HTERT RPE-1 (cell line): ENCODE data around the gene OR1J2.
"Not testable (repeated sequence)": the region's sequence is repeated elsewhere in the genome, so short reads cannot be mapped to it uniquely, and the experiment has no call there.

Experiments
- in situ Hi-C: fragments of 300-500 bp; cut with MboI; formaldehyde crosslinking; loops from 4 replicates; pipeline ENCODE4 v1.14.3; 2020; ENCODE audit warnings: low sequenced_read_pairs

Gene OR1J2

DNA sequence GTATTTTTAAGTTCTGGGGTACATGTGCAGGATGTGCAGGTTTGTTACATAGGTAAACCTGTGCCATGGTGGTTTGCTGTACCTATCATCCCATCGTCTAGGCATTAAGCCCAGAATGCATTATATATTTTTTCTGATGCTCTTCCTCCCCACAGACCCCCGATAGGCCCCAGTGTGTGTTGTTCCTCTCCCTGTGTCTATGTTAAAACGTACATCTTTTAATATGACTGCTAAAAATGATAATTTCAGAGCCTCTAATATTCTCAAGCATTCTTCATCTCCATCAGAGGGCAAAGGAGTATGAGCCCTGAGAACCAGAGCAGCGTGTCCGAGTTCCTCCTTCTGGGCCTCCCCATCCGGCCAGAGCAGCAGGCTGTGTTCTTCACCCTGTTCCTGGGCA is at the start of gene OR1J2:
Gene OR1J2, plus strand, starts transcription at position 301 of the 400 bp plus-strand sequence. Its CDS starts 0 bp downstream, at position 301.
- in situ Hi-C loops, result no loop called here

DNA sequence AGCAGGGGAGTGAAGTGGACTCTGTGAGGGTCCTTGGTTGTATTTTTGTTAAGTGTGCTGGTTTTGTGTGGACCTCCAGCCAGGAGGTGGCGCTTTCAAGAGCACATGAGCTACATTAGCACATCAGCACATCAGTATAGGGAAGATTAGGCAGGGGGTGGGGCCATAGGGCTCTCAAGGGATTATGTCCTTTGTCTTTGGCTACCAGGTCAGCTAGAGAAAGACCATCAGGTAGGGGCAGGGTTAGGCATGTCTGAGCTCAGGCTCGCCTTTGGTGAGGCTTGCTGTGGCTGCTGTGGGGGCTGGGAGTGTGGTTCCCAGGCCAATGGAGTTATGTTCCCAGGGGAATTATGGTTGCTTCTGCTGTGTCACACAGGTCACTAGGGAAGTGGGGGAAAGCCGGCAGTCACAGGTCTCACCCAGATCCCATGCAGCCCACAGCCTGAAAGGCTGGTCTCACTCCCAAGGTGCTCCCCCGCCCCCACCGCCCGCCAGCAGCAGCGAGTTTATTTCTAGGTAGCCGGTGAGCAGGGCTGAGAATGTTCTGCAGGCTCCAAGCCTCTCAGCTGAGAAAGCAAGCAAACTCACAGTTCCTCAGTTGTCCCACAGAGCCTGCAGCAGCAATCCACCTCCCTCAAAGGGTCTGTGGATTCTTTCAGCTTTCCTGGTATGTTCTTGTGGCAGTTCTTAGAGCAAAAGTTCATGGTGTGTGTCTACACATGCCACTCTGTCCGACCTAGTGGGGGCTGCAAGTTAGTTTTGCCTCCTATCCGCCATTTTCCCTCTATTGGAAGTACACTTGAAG is 46.6 kb upstream of the OR1J2 start:
- in situ Hi-C loops, result loop anchor here (25.0 kb wide), 1 partner anchor 348 kb away; the partner anchor contains the start of gene OR1K1

DNA sequence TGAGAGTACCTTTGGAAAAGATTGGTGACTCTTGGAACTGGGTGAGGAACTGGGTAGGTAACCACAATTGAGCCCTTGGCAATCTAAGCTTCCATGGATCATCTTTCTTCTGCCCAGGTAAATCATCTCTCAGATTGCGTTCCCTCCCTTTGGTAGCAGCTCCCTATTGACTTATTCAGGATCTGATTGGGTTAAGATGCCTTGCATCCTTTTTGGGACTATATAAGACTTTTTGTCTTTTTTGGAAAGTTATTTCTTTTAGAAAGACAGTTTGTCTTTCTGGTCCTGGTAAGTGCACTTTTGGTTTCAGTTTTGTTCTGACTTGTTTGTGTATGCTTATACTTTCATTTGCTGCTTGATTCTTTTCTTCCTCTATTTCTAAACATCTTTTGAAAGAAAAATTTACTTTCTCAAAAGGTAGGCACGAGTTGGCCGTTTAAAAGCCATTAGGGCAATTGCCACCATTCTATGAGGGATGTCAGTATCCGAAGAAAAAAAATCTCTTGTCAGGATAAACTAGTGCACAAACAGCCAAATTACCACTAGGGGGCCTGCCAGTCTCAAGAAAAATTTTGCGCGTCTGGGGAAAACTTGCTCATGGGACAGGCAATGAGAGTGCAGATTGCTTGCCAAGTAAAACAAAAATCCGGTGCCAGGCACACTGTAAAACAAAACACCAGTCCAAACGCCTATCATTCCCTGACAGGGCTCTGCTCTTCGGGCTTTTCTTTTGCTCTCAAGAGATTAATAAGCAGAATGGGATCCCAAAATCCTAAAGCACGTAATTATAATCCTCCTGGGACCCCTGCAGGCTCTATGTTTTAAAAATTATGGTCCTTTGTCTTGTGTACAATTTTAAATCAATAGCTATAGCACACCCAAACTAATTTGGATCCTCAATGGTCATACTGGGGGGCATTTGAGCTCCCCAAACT is 45.7 kb upstream of the OR1J2 start:
- in situ Hi-C loops, result loop anchor here (25.0 kb wide), 1 partner anchor 347 kb away; the partner anchor contains the start of gene OR1K1

DNA sequence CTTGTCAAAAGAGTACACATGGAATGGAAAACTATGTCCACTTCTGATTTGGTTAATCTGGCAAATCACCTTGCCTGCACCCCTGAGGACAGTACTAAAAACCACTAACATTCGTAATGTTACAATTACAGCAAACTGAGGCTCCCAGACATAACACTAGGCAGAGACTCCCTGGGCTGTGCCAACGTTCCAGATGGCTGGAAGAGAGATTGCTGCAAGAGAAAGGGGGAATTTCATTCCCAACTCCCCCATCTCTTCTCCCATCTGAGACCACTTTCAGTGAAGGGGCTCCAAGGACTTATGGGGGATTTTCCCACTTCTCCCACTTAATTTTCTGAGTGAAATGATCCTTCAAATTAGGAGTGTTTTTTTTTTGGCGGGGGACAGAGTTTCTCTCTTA is 44.1 kb upstream of the OR1J2 start:
- in situ Hi-C loops, result loop anchor here (25.0 kb wide), 1 partner anchor 346 kb away; the partner anchor contains the start of gene OR1K1

DNA sequence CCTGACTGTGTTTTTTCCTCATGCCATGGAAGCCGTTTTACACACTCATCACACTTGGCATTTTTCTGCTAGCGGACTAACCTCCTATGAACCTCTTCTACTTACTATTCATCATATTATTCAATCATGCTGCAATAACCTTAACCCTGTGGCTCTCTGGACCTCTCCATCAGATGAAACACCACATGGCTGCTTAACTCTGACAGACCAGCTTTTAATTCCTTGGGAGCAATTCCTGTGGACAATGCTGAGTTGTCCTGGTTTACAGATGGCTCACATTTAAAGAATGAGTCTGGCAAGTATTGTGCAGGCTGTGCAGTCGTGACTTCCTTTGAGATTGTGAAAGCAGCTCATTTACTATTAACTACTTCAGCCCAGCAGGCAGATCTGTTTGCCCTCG is 41.9 kb upstream of the OR1J2 start:
- in situ Hi-C loops, result loop anchor here (25.0 kb wide), 1 partner anchor 344 kb away; the partner anchor contains the start of gene OR1K1

- in situ Hi-C loops, result loop anchor here (25.0 kb wide), 1 partner anchor 338 kb away; the partner anchor contains the start of gene OR1K1
Measured at GRCh38 chr9:122474561-122474960, 36.0 kb upstream of the OR1J2 start.

- in situ Hi-C loops, result no loop called here
Measured at GRCh38 chr9:122475717-122476116, 34.9 kb upstream of the OR1J2 start.

DNA sequence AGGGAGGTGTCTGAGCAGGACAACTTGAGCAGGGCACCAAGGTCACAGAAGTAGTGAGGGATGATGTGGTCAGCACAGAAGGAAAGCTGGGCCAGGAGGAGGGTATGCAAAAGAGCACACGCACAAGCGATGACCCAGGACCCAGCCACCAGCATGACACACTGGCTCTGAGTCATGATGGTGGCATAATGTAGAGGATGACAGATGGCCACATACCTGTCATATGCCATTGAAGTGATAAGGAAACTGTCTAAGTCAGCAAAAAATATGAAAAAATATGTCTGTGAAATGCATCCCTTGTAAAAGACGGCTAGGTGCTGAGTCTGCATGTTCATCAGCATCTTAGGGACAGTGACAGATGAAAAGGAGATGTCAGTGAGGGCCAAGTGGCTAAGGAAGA is 33.3 kb upstream of the OR1J2 start:
- in situ Hi-C loops, result no loop called here

DNA sequence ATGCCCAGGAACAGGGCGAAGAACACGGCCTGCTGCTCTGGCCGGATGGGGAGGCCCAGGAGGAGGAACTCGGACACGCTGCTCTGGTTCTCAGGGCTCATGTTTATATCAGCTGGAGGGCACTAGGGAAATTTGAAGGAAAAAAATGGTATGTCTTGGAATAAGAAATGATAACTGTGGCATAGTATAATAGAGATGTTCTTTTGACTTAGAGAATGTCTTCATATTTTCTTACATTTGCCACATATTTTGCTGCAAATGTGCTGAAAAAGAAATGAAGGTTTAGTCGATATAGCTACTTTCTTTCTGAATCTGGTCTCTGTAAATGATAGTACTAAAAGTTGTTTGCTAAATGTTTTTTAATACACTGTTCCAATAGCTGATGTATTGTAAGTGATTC is 32.8 kb upstream of the OR1J2 start, which contains the start of gene OR1J1:
Gene OR1J1, minus strand, starts transcription at position 101 of the 400 bp plus-strand sequence. Its CDS starts 0 bp downstream, at position 101.
- in situ Hi-C loops, result no loop called here

DNA sequence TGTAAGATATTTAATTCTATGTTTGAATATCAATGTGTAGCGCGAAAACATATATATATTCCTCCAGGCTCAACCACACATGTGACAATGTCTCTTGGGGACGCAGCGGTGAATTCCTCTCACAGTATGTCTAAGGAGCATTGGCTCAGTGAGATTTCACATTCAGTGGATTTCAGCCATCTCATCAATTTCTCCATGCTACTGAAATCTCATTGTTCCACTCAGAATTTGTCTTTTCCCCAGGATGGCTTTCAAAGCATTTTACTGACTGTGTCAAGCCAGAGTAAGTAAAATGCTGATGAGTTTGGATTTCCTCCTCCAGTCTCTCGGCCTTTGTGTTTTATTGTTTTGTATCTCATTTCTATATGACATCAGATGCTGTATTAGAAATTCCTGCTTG is 31.5 kb upstream of the OR1J2 start:
- in situ Hi-C loops, result no loop called here

DNA sequence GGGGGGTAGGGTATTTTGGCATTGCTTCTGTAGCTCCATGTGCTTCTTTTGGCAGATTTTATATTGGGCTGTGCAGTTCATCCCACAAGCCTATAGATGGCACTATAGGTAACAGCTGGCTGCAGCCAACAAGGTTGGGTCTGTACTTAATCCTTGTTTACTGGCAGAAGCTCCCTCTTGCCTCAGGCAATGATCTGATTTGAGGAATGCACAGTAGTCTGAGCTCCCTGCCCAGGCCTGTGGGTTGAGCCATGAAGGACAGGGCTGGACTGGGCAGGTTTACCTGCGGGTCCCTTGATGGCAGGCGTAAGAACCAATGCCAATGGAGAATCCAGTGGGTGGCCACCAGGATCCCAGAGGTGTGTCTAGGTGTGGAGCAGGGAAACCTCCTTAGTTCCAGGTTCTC is 11.7 kb upstream of the OR1J2 start:
- in situ Hi-C loops, result no loop called here

GRCh38 chr9:122506964-122507363 is 3.6 kb upstream of the OR1J2 start:
- in situ Hi-C loops, result no loop called here

GRCh38 chr9:122518226-122518625 is 7.6 kb downstream of the OR1J2 start:
- in situ Hi-C loops, result no loop called here

DNA sequence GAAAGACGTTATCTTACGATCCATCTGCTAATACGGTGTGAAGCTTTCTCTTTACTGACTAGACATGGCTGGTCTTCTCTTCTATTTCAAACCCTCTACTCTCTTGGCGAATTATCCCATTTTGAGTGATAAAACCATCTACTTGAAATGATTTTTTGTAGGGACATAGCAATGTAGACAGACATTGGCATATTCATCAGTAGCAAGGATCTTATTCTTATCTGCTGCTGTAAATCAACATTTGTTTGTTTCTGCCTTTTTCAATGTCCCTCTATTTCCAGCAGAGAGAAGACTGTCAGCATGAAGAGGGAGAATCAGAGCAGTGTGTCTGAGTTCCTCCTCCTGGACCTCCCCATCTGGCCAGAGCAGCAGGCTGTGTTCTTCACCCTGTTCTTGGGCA is 8.2 kb downstream of the OR1J2 start, which contains the start of gene OR1J4:
Gene OR1J4, plus strand, starts transcription at position 301 of the 400 bp plus-strand sequence. Its CDS starts 0 bp downstream, at position 301.
- in situ Hi-C loops, result no loop called here

GRCh38 chr9:122519376-122519775 is 8.8 kb downstream of the OR1J2 start:
- in situ Hi-C loops, result no loop called here

DNA sequence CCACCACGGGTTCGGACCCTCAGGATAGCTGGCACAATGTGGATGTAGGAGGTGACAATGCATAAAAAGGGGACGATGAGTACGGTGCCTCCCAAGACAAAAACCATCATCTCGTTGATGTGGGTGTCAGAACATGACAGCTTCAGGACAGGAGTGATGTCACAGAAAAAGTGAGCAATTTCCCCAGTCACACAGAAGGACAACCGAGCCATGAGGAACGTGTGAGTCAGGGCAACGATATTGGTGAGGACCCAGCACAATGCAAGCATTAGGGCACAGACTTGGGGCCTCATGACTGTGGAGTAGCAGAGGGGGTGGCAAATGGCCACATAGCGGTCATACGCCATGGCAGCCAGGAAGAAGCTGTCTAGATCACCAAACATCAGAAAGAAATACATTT is 16.0 kb downstream of the OR1J2 start:
- in situ Hi-C loops, result no loop called here

DNA sequence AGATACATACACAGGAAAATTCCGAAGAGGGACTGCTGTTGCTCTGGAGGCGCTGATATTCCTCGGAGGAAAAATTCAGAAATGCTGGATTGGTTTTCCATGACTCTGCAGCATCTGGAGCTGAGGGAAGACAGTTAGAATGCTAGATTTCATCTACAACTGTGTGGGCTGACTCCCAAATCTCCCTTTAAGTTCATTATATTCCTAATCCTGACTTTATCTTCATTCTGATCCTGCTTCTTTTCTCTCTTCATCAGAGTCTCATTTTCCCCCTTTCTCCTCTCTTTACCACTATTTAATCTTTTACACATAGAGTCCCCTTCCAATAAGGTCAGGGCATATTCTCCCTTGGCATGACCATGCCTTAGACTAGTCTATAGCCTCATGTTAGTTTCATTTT is 16.6 kb downstream of the OR1J2 start, which contains the start of gene OR1N1:
Gene OR1N1, minus strand, starts transcription at position 101 of the 400 bp plus-strand sequence. Its CDS starts 0 bp downstream, at position 101.
- in situ Hi-C loops, result no loop called here

GRCh38 chr9:122531157-122531556 is 20.6 kb downstream of the OR1J2 start:
- in situ Hi-C loops, result not testable (repeated sequence)

- in situ Hi-C loops, result no loop called here
Measured at GRCh38 chr9:122536134-122536533, 25.5 kb downstream of the OR1J2 start.

GRCh38 chr9:122537066-122537465 is 26.5 kb downstream of the OR1J2 start:
- in situ Hi-C loops, result not testable (repeated sequence)

- in situ Hi-C loops, result no loop called here
Measured at GRCh38 chr9:122538757-122539156, 28.2 kb downstream of the OR1J2 start.
